Measurements from ENCODE around the gene DOCK2. TPM values are rescaled to one million over a fixed set of nuclear protein-coding genes. Genes with fewer than 3 reads are reported as not detected.

The DOCK2 gene
- total and polyA plus RNA-seq, 9 of the 15 experiments (the other 6 are each of a cell fraction or from before 2014, with no cell fraction given): 4.5 to 42.6 (median 20.5) TPM

- TF ChIP-seq, protein P1, sequence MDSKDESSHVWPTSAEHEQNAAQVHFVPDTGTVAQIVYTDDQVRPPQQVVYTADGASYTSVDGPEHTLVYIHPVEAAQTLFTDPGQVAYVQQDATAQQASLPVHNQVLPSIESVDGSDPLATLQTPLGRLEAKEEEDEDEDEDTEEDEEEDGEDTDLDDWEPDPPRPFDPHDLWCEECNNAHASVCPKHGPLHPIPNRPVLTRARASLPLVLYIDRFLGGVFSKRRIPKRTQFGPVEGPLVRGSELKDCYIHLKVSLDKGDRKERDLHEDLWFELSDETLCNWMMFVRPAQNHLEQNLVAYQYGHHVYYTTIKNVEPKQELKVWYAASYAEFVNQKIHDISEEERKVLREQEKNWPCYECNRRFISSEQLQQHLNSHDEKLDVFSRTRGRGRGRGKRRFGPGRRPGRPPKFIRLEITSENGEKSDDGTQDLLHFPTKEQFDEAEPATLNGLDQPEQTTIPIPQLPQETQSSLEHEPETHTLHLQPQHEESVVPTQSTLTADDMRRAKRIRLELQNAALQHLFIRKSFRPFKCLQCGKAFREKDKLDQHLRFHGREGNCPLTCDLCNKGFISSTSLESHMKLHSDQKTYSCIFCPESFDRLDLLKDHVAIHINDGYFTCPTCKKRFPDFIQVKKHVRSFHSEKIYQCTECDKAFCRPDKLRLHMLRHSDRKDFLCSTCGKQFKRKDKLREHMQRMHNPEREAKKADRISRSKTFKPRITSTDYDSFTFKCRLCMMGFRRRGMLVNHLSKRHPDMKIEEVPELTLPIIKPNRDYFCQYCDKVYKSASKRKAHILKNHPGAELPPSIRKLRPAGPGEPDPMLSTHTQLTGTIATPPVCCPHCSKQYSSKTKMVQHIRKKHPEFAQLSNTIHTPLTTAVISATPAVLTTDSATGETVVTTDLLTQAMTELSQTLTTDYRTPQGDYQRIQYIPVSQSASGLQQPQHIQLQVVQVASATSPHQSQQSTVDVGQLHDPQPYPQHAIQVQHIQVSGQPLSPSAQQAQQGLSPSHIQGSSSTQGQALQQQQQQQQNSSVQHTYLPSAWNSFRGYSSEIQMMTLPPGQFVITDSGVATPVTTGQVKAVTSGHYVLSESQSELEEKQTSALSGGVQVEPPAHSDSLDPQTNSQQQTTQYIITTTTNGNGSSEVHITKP (IDR thresholded peaks at IDR 0.05; ENCODE audit: partially characterized antibody): no peak
- no peak for TF ChIP-seq CBX8 (IDR thresholded peaks at IDR 0.05; ENCODE audit: borderline replicate concordance, extremely low read depth, low read depth, low read length, poor library complexity, severe bottlenecking)
- TF ChIP-seq ZBTB49 (CRISPR knock-in tag; IDR thresholded peaks at IDR 0.05; ENCODE audit: borderline replicate concordance): no peak
- TF ChIP-seq ZNF23 (CRISPR knock-in tag; IDR thresholded peaks at IDR 0.05): no peak
- TF ChIP-seq THAP7 (CRISPR knock-in tag; IDR thresholded peaks at IDR 0.05): no peak
- no peak for TF ChIP-seq AFF4 (CRISPR knock-in tag; IDR thresholded peaks at IDR 0.05)
- TF ChIP-seq ARID3B (CRISPR knock-in tag; IDR thresholded peaks at IDR 0.05; ENCODE audit: borderline replicate concordance): no peak
- TF ChIP-seq ETV1 (tag; conservative IDR thresholded peaks at IDR 0.05; ENCODE audit: low read depth): no peak
- TF ChIP-seq KLF16 (IDR thresholded peaks at IDR 0.05): peak; percentile 90
- TF ChIP-seq FOXA1 (IDR thresholded peaks at IDR 0.05; ENCODE audit: borderline replicate concordance): no peak
- TF ChIP-seq CBX3 (IDR thresholded peaks at IDR 0.05; ENCODE audit: borderline replicate concordance in 1 of 2, low read length in 2 of 2): peak in 1 of 2 experiments; percentile 81; a peak in 1 of 3 replicates
- TF ChIP-seq ZNF655 (CRISPR knock-in tag; IDR thresholded peaks at IDR 0.05): no peak
- TF ChIP-seq PHB2 (IDR thresholded peaks at IDR 0.05; ENCODE audit: low read depth): peak; percentile 78; the same call in 1 of the 2 replicates
Measured at GRCh38 chr5:169746147-169746694, 109.1 kb downstream of the DOCK2 start (continued).

All from K562 (cell line).